CD4-positive, alpha-beta T cell treated with Interleukin-21 for 1 hour (primary cell): ENCODE measurements around the gene PDIA5.

ENCODE experiments used
- DNase-seq: peaks from one replicate; pipeline ENCODE4 v3.0.0-alpha.2; 2020

The PDIA5 gene

GRCh38 chr3:123122525-123123315, 55.9 kb downstream of the PDIA5 start:
- no peak for DNase-seq

DNA sequence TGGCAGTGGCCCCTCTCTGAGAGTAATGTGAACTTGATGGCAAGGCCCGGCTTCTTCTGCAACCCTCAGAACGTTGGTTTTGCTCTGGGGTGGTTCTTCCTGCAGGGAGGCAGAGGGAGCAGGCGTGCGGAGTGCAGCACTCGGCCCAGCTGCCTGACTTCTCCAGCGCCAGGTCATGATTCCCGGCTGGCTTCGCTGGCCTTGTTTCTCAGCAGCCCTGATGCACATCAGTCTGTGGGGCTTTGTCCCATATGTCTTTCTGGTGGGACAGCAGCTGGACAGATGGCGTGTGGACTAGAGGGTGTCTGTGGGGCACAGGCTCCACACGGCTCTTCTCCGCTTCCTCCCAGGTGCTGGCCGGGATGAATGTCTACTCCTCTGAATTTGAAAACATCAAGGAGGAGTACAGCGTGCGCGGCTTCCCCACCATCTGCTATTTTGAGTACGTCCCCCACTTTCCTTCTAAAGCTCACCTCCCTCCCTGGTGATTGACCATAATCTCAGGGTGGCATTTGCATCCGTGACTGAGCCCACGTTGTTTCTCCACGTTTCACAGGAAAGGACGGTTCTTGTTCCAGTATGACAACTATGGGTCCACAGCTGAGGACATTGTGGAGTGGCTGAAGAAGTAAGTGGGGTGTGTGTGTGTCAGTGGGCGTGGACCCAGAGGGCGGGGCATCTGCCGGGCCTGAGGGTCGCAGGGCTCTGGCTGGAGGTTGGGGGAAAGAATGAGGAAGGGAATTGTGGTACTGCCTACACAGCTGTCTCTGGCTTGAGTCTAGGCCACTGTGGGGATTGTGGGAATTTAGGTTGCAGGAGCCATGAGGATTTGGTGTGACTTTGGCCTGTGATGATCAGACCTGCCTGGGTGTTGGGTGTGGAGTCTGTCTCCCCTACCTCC, 57.1 kb downstream of the PDIA5 start:
- no peak for DNase-seq

GRCh38 chr3:123124971-123125370, 58.1 kb downstream of the PDIA5 start:
- no peak for DNase-seq

DNA sequence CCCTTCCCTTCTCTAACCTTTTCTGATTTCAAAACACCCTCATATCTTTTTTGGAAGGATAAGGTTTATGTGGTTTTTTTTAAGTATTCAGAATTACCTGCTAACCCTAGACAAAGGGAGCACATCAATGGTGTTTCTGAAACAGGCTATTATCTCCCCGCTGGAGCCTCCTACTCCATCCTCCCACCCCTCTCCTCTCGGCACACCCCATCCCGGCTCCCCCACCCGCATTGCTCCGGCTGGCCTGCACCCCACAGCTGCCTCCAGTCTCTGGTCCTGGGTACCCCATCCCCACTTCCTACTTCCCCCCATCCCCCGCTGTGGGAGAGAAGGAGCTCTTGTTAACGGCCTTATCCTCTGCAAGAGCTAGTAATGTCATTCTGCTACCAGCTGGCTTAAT, 59.2 kb downstream of the PDIA5 start:
- no peak for DNase-seq

DNA sequence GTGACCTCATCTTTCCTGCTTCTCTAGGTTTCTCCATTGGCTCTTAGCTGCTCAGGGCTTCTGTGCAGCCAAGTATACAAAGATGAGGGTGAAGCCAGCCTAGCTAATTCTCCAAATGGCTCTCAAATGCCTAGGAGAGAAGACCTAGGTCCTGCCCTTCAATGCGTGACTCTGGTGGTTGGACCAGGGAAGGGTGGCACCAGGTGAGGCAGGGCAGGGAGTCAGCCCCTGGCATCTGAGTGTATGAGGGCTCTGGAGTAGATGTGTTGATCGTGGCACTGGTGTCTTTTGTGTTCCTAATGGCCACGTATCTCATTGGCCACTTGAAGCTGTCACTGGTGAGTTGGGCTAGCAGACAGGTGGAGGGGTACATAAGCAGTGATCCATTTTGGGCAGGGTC, 59.8 kb downstream of the PDIA5 start:
- DNase-seq: no peak

GRCh38 chr3:123129092-123129491, 62.3 kb downstream of the PDIA5 start:
- no peak for DNase-seq

GRCh38 chr3:123129532-123129931, 62.7 kb downstream of the PDIA5 start:
- no peak for DNase-seq

DNA sequence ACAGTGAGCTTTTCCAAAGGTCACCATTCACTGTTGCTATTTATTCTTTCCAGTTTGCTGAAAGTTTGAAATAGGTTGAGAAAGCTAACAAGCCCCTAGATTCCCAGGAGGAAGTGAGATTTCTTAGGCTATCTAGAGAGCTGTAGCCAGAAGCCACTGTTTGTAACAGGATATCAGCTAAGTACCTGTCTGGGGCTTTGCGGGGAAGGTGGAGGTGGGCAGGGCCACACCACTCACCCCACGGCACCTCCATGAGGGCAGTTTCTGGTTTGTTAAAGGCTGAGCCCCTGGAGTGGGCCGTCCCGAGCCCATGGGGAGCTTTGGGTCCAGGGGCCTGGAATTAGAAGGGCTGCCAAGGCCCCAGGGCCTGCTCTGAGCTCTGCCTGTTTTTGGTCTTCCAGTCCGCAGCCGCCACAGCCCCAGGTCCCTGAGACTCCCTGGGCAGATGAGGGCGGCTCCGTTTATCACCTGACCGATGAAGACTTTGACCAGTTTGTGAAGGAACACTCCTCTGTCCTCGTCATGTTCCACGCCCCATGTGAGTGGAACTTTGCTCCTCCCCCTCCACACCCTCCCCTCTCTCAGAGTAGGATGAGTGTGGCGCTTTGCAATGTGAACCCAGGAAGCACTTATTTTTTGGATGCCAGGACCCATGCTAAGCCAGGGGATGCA, 63.4 kb downstream of the PDIA5 start:
- DNase-seq: no peak

DNA sequence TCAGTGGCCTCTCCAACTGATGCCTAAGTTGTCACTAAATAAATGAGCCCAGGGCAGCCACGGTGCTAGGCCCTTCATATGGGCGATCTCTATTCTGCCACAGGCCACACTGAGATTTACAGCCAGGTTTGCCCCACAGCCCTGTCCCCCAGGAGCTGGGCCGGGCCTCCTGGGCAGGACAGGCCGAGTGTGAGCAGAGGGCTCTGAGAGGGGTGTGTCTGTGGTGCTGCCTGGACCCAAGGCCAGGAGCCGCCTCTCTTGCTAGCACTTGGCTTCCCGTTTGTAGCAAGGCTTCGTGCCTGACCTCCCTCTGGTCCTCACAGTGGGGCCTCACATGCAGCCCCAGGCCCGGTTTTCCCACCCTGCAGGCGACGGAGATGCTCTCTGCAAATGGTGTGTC, 67.8 kb downstream of the PDIA5 start:
- no peak for DNase-seq

- no peak for DNase-seq
These were observed 70.2 kb downstream of the PDIA5 start for GRCh38 chr3:123137001-123137400.

DNA sequence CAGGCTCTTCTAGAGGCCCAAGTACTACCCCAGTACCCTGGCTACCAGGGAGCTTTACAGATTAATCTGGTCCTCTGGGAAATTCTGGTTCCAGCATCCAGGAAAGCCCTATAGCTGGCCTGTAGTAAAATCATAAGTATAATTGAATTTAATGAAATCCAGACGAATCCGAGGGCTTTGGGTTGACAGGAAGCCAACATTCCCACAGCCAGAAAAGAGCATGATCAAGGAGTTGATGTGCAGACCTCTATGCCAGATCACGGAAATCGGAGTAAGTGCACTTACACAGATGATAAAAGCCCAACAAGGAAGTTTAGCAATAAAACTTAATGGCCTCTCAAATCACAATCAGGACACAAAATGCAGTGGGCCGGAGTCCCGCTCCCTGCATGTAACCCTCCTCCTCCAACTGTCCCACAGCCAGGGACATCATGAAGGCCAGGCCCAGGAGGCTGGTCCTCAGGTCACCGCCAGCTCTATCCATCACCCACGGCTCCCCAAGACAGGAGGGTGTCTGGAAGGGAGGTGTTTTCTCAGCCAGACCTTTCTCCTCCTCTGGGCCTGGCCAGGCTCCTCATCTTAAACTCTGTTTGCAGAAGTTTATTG, 72.1 kb downstream of the PDIA5 start:
- no peak for DNase-seq

GRCh38 chr3:123139522-123139921, 72.7 kb downstream of the PDIA5 start:
- no peak for DNase-seq

GRCh38 chr3:123140550-123140949, 73.7 kb downstream of the PDIA5 start:
- no peak for DNase-seq

- no peak for DNase-seq
These were observed 74.5 kb downstream of the PDIA5 start for GRCh38 chr3:123141276-123141675.

DNA sequence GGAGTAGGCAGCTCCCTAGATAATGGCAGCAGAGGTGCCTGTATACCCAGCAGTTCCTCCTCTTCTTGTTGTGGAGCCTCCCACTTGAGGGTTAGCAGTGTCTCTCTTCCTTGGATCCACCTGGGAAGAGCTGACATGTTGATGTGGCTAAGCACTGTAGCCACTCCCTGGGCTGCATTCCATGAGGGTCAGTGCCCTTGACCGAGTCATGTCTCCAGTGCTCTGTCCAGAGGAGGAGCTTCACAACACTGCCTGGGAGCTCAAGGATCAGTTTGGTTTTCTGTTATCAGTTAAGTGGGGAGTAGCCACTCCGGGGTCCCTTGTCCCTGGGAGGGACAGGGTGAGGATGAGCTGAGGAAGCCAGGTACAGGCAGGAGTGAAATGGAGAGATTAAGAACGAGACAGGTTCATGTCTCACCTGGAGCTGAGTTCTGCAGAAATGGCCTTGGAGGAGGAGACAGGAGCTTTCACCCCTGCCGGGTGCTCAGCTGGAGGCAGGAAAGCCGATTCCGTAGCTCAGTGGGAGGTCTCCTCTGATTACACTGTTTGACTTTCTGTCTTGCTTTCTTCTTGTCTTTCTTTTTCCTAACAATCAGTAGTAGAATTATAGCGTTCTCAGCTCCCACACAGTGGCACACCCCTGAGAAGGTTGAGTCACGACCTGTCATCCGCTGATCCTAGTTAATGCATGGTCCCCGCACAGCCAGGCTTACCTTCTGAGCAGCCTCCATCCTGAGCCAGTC, 77.0 kb downstream of the PDIA5 start:
- DNase-seq: no peak

DNA sequence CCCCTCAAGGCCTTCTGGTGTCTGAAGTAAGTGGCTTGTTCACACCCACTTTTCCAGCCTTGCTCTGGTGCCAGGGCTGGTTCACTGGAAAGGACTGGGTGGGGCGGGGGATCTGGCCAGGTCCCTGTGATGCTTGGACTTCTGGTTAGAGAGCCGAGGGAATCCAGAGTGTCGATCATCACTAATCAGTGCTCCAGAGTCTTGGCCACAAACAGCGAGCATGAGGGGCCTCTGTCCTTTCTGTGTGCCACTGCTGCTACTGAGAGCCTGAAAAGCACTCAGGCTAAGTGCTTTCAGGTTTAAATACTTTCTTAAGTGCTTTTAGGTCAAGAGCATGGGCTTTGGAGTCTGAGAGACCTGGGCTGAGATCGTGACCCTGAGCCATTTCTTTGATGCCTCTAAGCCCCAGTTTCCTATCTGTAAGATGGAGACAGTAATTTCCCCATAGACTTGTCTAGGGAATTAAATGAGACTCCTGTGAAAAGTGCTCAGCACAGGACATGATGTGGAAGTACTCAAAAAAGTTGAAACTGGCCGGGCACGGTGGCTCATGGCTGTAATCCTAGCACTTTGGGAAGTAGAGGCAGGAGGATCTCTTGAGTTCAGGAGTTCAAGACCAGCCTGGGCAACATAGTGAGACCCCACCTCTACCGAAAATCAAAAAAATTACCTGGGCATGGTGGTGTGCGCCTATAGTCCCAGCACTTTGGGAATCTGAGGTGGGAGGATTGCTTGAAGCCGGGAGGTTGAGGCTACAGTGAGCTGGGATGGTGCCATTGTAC, 81.1 kb downstream of the PDIA5 start:
- DNase-seq: no peak

- no peak for DNase-seq
These were observed 81.9 kb downstream of the PDIA5 start for GRCh38 chr3:123148772-123149171.

GRCh38 chr3:123149525-123149924, 82.7 kb downstream of the PDIA5 start:
- DNase-seq: no peak

DNA sequence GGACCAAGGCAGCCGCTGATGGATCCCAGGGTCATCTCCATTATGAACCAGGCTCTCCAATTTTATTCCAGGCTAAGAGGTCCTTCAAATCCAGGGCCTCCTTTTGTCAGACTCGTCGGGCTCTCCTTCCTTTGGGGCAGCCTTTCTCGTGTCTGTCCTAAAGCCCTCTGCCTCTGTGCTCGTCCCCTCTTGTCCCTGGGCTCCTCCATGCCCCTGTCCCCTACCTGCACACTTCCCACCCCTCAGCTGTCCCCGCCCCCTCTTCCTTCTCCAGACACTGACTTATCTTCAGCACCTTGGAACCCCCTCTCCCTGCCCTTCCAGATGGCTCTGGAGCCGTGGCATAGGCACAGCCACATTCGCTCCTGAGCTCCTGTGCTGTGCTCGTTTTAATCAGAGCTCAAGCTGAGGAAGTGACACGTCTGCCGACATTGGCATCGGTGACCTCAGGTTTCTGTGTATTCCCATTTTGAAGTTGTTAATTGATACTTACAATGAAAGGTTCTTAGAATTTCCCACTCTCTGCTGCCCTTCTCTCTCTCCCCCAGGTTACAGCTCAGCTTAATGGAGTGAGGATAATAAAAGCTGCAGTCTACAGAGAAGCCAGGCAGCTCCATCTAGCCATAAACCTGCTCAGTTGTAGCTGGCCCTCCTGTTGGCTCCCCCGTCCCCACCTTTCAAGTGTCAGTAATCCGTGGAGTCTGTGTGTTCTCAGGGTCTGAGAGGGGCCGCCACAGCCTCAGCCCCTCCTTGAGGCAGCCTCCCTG, 83.8 kb downstream of the PDIA5 start:
- DNase-seq: no peak

GRCh38 chr3:123151251-123151705, 84.5 kb downstream of the PDIA5 start:
- no peak for DNase-seq
